ENCODE results near the gene ZBTB40. TPM values are rescaled to one million over a fixed set of nuclear protein-coding genes. Genes with fewer than 3 reads are reported as not detected.

The ZBTB40 gene
- total RNA-seq, 4 donors from 2014 or later, result 25.7 to 38.0 (median 32.5) TPM

GRCh38 chr1:22489278-22489677, 37.6 kb downstream of the ZBTB40 start:
- no peak overlapping the region for H3K27ac ChIP-seq
- no peak overlapping the region for H3K4me3 ChIP-seq
- H3K27me3 ChIP-seq, result no peaks in the 10 kb centered on the region
- no peak for DNase-seq
- peaks cover 0 to 17% (median 0%) of the 10 kb centered on the region in 3 donors for H3K36me3 ChIP-seq
- no peaks in the 10 kb centered on the region for H3K9me3 ChIP-seq
- no peaks in the 10 kb centered on the region for H3K4me1 ChIP-seq
- TF ChIP-seq CTCF (IDR thresholded peaks at IDR 0.05), result no peak
- no peak for TF ChIP-seq POLR2A (IDR thresholded peaks at IDR 0.05)

GRCh38 chr1:22489823-22490222, 38.2 kb downstream of the ZBTB40 start:
- H3K36me3 ChIP-seq, result peaks cover 0 to 17% (median 0%) of the 10 kb centered on the region in 3 donors
- no peaks in the 10 kb centered on the region for H3K9me3 ChIP-seq
- H3K27ac ChIP-seq, result no peak overlapping the region
- H3K27me3 ChIP-seq, result no peaks in the 10 kb centered on the region
- DNase-seq, result no peak
- TF ChIP-seq POLR2A (IDR thresholded peaks at IDR 0.05) (no peak), CTCF (IDR thresholded peaks at IDR 0.05) (no peak)
- no peak overlapping the region for H3K4me3 ChIP-seq
- no peaks in the 10 kb centered on the region for H3K4me1 ChIP-seq

GRCh38 chr1:22490309-22490708, 38.7 kb downstream of the ZBTB40 start:
- Histone ChIP-seq H3K27me3 (no peaks in the 10 kb centered on the region), H3K4me1 (no peaks in the 10 kb centered on the region), H3K36me3 (peaks cover 0 to 17% (median 0%) of the 10 kb centered on the region in 3 donors), H3K27ac (no peak overlapping the region), H3K4me3 (no peak overlapping the region), H3K9me3 (no peaks in the 10 kb centered on the region)
- DNase-seq, result no peak
- TF ChIP-seq POLR2A (IDR thresholded peaks at IDR 0.05) (no peak), CTCF (IDR thresholded peaks at IDR 0.05) (no peak)

GRCh38 chr1:22491995-22492715, 40.5 kb downstream of the ZBTB40 start:
- H3K27ac ChIP-seq, result no peak overlapping the region
- no peak overlapping the region for H3K4me3 ChIP-seq
- TF ChIP-seq CTCF (IDR thresholded peaks at IDR 0.05), result no peak
- no peak for TF ChIP-seq POLR2A (IDR thresholded peaks at IDR 0.05)
- no peaks in the 10 kb centered on the region for H3K4me1 ChIP-seq
- H3K27me3 ChIP-seq, result no peaks in the 10 kb centered on the region
- peaks cover 0 to 20% (median 0%) of the 10 kb centered on the region in 3 donors for H3K36me3 ChIP-seq
- no peak for DNase-seq
- no peaks in the 10 kb centered on the region for H3K9me3 ChIP-seq

GRCh38 chr1:22494144-22494543, 42.5 kb downstream of the ZBTB40 start:
- Histone ChIP-seq H3K36me3 (peaks cover 0 to 20% (median 0%) of the 10 kb centered on the region in 3 donors), H3K4me1 (no peaks in the 10 kb centered on the region), H3K9me3 (no peaks in the 10 kb centered on the region), H3K27ac (no peak overlapping the region), H3K4me3 (no peak overlapping the region), H3K27me3 (no peaks in the 10 kb centered on the region)
- no peak for DNase-seq
- no peak for TF ChIP-seq CTCF (IDR thresholded peaks at IDR 0.05)

All from Peyer's patch (tissue), 4 donors.